Measurements from ENCODE around the gene AFP. TPM values are rescaled to one million over a fixed set of nuclear protein-coding genes. Genes with fewer than 3 reads are reported as not detected.
A peak's percentile ranks its signal among the peaks of the same experiment; 100 is the strongest.

Gene AFP
- total and polyA plus RNA-seq, 2 of the 13 experiments (the other 11 are each of a cell fraction or from before 2014, with no cell fraction given) = 9,434 to 13,105 TPM

DNA sequence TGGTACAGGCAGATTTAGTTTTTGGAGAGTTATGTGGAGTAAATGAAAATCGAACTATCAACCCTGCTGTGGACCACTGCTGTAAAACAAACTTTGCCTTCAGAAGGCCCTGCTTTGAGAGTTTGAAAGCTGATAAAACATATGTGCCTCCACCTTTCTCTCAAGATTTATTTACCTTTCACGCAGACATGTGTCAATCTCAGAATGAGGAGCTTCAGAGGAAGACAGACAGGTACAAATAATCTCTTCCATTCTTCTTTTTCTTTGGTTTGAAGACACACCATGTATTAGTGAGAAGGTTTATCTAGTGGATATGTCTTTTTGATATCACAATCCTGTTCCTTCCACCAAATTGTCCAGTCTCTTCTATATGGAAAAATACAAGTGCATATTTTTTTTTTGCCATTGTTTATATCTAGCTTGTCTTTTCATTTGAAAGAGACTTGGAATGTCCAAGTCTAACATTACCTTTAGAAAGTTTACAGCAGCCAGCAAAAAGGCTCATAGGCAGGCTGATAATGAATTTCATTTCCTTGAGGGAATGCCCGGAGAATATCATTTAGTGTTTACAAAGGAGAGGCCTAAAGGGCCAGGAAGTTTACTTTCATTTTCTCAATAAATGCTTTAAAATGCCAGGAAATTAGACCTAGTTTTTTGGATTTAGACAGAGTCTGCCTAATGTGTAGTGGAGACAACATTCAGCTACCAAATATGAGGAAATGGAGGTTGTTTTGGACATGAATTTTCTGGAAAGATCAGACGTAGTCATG, 64.2 kb downstream of the AFP start:
- FAIRE-seq = peak; percentile 18
- H4K20me1 ChIP-seq (ENCODE audit: insufficient read depth, low read length) = no peaks in the 10 kb centered on the region
- POLR2A ChIA-PET = no interaction called here
- CTCF ChIA-PET (ENCODE audit: low intra/inter-chr PET ratio, low total read pairs) = no interaction called here
- H3K4me1 ChIP-seq (ENCODE audit: insufficient read depth, low read length) = peaks cover 28% of the 10 kb centered on the region
- BruUV-seq (replicated peaks) = no TSS peak
- intact Hi-C loops (cut with micrococcal nuclease; ENCODE audit: unreplicated experiment) = no loop called here
- H3K4me2 ChIP-seq (ENCODE audit: low read depth, low read length) = no peak overlapping the region; the same call in 1 of the 2 replicates
- no peak for ATAC-seq
- no peak for DNase-seq (ENCODE audit: low spot score)
- in situ Hi-C loops (cut with HindIII; ENCODE audit: extremely low pct_ligation_motif_present, low pct_unique_long_range_greater_than_20kb) = no loop called here
- no peaks in the 10 kb centered on the region for H3K9me3 ChIP-seq (ENCODE audit: low read length)
- H3K9ac ChIP-seq (ENCODE audit: insufficient read depth, low read depth, low read length) = no peak overlapping the region
- no peak overlapping the region for H3K4me3 ChIP-seq (replicated peaks in 1 of 3; ENCODE audit: insufficient read depth in 1 of 3, low read depth in 2 of 3, low read length in 3 of 3)
- no peaks in the 10 kb centered on the region for H3K79me2 ChIP-seq (ENCODE audit: insufficient read depth, low read length)
- H3K36me3 ChIP-seq (replicated peaks in 1 of 2; ENCODE audit: control insufficient read depth in 1 of 2, insufficient read depth in 2 of 2, low read length in 2 of 2) = no peaks in the 10 kb centered on the region
- 56% methylated on average over 4 of the region's 4 CpGs for WGBS (ENCODE audit: low lambda C conversion rate)
- H2AFZ ChIP-seq (ENCODE audit: low read length) = peak overlapping the region; percentile 20
- no peaks in the 10 kb centered on the region for H3K27me3 ChIP-seq (ENCODE audit: control insufficient read depth in 1 of 2, insufficient read depth in 2 of 2, low read length in 2 of 2)
- no peak overlapping the region for H3K27ac ChIP-seq (ENCODE audit: extremely low read length, insufficient read depth, low read length)
- TF ChIP-seq, protein P1, sequence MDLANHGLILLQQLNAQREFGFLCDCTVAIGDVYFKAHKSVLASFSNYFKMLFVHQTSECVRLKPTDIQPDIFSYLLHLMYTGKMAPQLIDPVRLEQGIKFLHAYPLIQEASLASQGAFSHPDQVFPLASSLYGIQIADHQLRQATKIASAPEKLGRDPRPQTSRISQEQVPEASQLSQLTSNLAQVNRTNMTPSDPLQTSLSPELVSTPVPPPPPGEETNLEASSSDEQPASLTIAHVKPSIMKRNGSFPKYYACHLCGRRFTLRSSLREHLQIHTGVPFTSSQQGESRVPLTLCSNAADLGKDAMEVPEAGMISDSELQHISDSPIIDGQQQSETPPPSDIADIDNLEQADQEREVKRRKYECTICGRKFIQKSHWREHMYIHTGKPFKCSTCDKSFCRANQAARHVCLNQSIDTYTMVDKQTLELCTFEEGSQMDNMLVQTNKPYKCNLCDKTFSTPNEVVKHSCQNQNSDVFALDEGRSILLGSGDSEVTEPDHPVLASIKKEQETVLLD (CRISPR knock-in tag; IDR thresholded peaks at IDR 0.05; ENCODE audit: low read depth) = no peak
- TF ChIP-seq ZNF180 (CRISPR knock-in tag; IDR thresholded peaks at IDR 0.05; ENCODE audit: borderline replicate concordance, low read depth) = no peak
- no peak for TF ChIP-seq SP140L (CRISPR knock-in tag; IDR thresholded peaks at IDR 0.05; ENCODE audit: borderline replicate concordance)
- TF ChIP-seq GTF2F1 (IDR thresholded peaks at IDR 0.05; ENCODE audit: low read length) = no peak
- TF ChIP-seq ZNF616 (CRISPR knock-in tag; IDR thresholded peaks at IDR 0.05; ENCODE audit: low read depth) = no peak
- no peak for TF ChIP-seq ZNF550 (CRISPR knock-in tag; IDR thresholded peaks at IDR 0.05; ENCODE audit: borderline replicate concordance)
- TF ChIP-seq ATF7 (IDR thresholded peaks at IDR 0.05) = no peak
- no peak for TF ChIP-seq ATF7 (CRISPR knock-in tag; IDR thresholded peaks at IDR 0.05)
- TF ChIP-seq REL (CRISPR knock-in tag; conservative IDR thresholded peaks at IDR 0.05) = no peak
- TF ChIP-seq, protein P2, sequence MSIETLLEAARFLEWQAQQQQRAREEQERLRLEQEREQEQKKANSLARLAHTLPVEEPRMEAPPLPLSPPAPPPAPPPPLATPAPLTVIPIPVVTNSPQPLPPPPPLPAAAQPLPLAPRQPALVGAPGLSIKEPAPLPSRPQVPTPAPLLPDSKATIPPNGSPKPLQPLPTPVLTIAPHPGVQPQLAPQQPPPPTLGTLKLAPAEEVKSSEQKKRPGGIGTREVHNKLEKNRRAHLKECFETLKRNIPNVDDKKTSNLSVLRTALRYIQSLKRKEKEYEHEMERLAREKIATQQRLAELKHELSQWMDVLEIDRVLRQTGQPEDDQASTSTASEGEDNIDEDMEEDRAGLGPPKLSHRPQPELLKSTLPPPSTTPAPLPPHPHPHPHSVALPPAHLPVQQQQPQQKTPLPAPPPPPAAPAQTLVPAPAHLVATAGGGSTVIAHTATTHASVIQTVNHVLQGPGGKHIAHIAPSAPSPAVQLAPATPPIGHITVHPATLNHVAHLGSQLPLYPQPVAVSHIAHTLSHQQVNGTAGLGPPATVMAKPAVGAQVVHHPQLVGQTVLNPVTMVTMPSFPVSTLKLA (IDR thresholded peaks at IDR 0.05) = no peak
- TF ChIP-seq SP4 (CRISPR knock-in tag; IDR thresholded peaks at IDR 0.05) = no peak
- TF ChIP-seq TBX2 (CRISPR knock-in tag; IDR thresholded peaks at IDR 0.05; ENCODE audit: borderline replicate concordance) = no peak
- no peak for TF ChIP-seq EP300 (IDR thresholded peaks at IDR 0.05; ENCODE audit: low read depth in 2 of 2, low read length in 2 of 2)
- TF ChIP-seq EP300 (CRISPR knock-in tag; IDR thresholded peaks at IDR 0.05; ENCODE audit: borderline replicate concordance) = no peak
- no peak for TF ChIP-seq ZNF776 (CRISPR knock-in tag; IDR thresholded peaks at IDR 0.05)
- no peak for TF ChIP-seq FOXC1 (CRISPR knock-in tag; IDR thresholded peaks at IDR 0.05; ENCODE audit: borderline replicate concordance)
- TF ChIP-seq, protein P3, sequence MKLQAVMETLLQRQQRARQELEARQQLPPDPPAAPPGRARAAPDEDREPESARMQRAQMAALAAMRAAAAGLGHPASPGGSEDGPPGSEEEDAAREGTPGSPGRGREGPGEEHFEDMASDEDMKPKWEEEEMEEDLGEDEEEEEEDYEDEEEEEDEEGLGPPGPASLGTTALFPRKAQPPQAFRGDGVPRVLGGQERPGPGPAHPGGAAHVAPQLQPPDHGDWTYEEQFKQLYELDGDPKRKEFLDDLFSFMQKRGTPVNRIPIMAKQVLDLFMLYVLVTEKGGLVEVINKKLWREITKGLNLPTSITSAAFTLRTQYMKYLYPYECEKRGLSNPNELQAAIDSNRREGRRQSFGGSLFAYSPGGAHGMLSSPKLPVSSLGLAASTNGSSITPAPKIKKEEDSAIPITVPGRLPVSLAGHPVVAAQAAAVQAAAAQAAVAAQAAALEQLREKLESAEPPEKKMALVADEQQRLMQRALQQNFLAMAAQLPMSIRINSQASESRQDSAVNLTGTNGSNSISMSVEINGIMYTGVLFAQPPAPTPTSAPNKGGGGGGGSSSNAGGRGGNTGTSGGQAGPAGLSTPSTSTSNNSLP (IDR thresholded peaks at IDR 0.05; ENCODE audit: low read depth, low read length) = no peak
- TF ChIP-seq, protein P4, sequence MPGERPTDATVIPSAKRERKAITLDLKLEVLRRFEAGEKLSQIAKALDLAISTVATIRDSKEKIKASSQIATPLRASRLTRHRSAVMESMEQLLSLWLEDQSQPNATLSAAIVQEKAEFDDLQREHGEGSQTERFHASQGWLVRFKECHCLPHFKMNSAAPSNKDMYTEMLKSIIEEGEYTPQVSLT (CRISPR knock-in tag; IDR thresholded peaks at IDR 0.05; ENCODE audit: borderline replicate concordance, low read depth) = no peak
- no peak for TF ChIP-seq AHR (CRISPR knock-in tag; IDR thresholded peaks at IDR 0.05)
- no peak for TF ChIP-seq HIVEP1 (CRISPR knock-in tag; IDR thresholded peaks at IDR 0.05)
